MCF 10A (cell line): ENCODE results near the gene CD7. TPM values are rescaled to one million over a fixed set of nuclear protein-coding genes. Genes with fewer than 3 reads are reported as not detected.

ENCODE experiments used
- BruUV-seq: library from RNA; stranded (reverse); fragments of 400-500 nt; replicated peaks from 2 replicates; lab custom pipeline; 2021; lab: Mats Ljungman, UMichigan
- CTCF ChIA-PET: fragments of 300-600 bp; sonication (Branson Sonifier 250); formaldehyde crosslinking; extraction: SDS; loops from one replicate; lab custom pipeline; 2021; ENCODE audit warnings: antibody characterized with exemption, inconsistent platforms; lab: Yijun Ruan, JAX
- POLR2A ChIA-PET: fragments of 300-600, 350-650 bp; sonication (Branson Sonifier 250); formaldehyde crosslinking; extraction: SDS; loops from one replicate; lab custom pipeline; 2020; ENCODE audit warnings: antibody characterized with exemption, inconsistent platforms; lab: Yijun Ruan, JAX
- DNase-seq: peaks from one replicate; pipeline ENCODE4 v3.0.0-alpha.2; 2018; ENCODE audit not compliant: unreplicated experiment
- H3K27ac Mint-ChIP-seq: one replicate; pipeline ENCODE4 v1.8.0; 2022; ENCODE audit warnings: mild to moderate bottlenecking, low read depth, mixed read lengths; ENCODE audit not compliant: unreplicated experiment
- H3K27me3 Mint-ChIP-seq: one replicate; pipeline ENCODE4 v1.8.0; 2022; ENCODE audit warnings: mixed read lengths; ENCODE audit not compliant: insufficient read depth, unreplicated experiment
- H3K36me3 Mint-ChIP-seq: one replicate; pipeline ENCODE4 v1.8.0; 2022; ENCODE audit warnings: mild to moderate bottlenecking, moderate library complexity, mixed read lengths; ENCODE audit not compliant: insufficient read depth, unreplicated experiment
- H3K4me1 Mint-ChIP-seq: one replicate; pipeline ENCODE4 v1.8.0; 2022; ENCODE audit warnings: mixed read lengths; ENCODE audit not compliant: insufficient read depth, unreplicated experiment
- H3K4me3 Mint-ChIP-seq: one replicate; pipeline ENCODE4 v1.8.0; 2022; ENCODE audit warnings: mild to moderate bottlenecking, moderate library complexity, mixed read lengths; ENCODE audit not compliant: unreplicated experiment
- H3K9me3 Mint-ChIP-seq: one replicate; pipeline ENCODE4 v1.8.0; 2022; ENCODE audit warnings: mixed read lengths; ENCODE audit not compliant: unreplicated experiment
- CTCF ChIP-seq: fragments of 200-600 bp; IDR thresholded peaks from one replicate; pipeline ENCODE4 v1.8.0; 2022; ENCODE audit warnings: antibody characterized with exemption, mild to moderate bottlenecking; ENCODE audit not compliant: unreplicated experiment
- intact Hi-C: fragments of 100-400 bp; cut with micrococcal nuclease; formaldehyde crosslinking; loops from 2 replicates; pipeline ENCODE4 v1.14.1; 2022
- total RNA-seq: library from RNA; stranded (reverse); gene quantifications from 2 replicates; pipeline ENCODE4 v1.2.3, GENCODE V29; 2022

The CD7 gene
- total RNA-seq, 1 experiment from 2014 or later, result 0.63 TPM

- peaks cover 13% of the 10 kb centered on the region for H3K4me1 Mint-ChIP-seq
- no peak overlapping the region for H3K27ac Mint-ChIP-seq
- H3K4me3 Mint-ChIP-seq, result no peak overlapping the region
- peaks cover 11% of the 10 kb centered on the region for H3K27me3 Mint-ChIP-seq
- no TSS peak for BruUV-seq
- TF ChIP-seq CTCF, result no peak
- no peaks in the 10 kb centered on the region for H3K36me3 Mint-ChIP-seq
- no peaks in the 10 kb centered on the region for H3K9me3 Mint-ChIP-seq
- intact Hi-C loops, result no loop called here
- CTCF ChIA-PET, result interaction anchor here (0.6 to 1.6 kb wide), 2 partner anchors 11 to 26 kb away, joined by 4 to 14 read pairs; no protein-coding TSS in a partner anchor
- no peak for DNase-seq
- POLR2A ChIA-PET, result interaction anchor here (0.6 to 3.6 kb wide), 7 partner anchors 7 to 403 kb away, joined by 3 to 17 read pairs (median 3); partner anchors contain the start of gene CD7
Observed at GRCh38 chr17:82309656-82310570, 7.5 kb downstream of the CD7 start.

DNA sequence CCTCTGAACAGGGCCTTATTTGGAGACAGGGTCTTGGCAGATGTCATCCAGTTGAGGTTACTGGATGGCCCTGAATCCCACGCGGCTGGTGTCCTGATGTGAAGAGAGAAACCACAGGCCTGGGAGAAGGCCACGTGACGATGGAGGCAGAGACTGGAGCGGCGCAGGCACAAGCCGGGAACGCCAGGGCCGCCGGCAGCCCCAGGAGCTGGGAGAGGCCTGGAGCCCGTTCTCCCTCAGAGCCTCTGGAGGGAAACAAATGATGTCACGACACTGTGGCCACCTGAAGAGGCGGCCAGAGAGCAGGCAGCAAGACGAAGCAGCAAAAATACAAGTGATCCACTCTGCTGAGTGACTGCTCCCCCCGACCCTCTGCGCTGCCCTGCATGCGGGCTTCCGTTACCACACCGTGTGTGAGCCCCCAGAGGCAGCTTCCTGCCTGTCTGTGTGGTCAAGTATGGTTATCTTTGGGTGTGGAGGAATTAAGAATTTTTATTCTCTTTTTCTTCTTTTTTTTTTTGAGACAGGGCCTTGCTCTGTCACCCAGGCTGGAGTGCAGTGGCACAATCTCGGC, 11.6 kb downstream of the CD7 start:
- ChIA-PET POLR2A (no interaction called here), CTCF (interaction anchor here (0.9 to 1.3 kb wide), 3 partner anchors 9 to 27 kb away, joined by 3 to 5 read pairs (median 3); no protein-coding TSS in a partner anchor)
- peaks cover 15% of the 10 kb centered on the region for H3K4me1 Mint-ChIP-seq
- H3K27ac Mint-ChIP-seq, result no peak overlapping the region
- no TSS peak for BruUV-seq
- intact Hi-C loops, result no loop called here
- peaks cover 11% of the 10 kb centered on the region for H3K27me3 Mint-ChIP-seq
- H3K4me3 Mint-ChIP-seq, result no peak overlapping the region
- no peak for TF ChIP-seq CTCF
- DNase-seq, result no peak
- no peaks in the 10 kb centered on the region for H3K36me3 Mint-ChIP-seq
- H3K9me3 Mint-ChIP-seq, result no peaks in the 10 kb centered on the region

- Mint-ChIP-seq H3K4me3 (no peak overlapping the region), H3K36me3 (no peaks in the 10 kb centered on the region), H3K27me3 (peaks cover 6% of the 10 kb centered on the region), H3K9me3 (no peaks in the 10 kb centered on the region), H3K4me1 (peaks cover 19% of the 10 kb centered on the region), H3K27ac (no peak overlapping the region)
- BruUV-seq, result no TSS peak
- no peak for DNase-seq
- no peak for TF ChIP-seq CTCF
- ChIA-PET POLR2A (interaction anchor here (1.0 kb wide), 1 partner anchor 12 kb away, joined by 4 read pairs; the partner anchor contains the start of gene CD7), CTCF (interaction anchor here (0.9 to 1.3 kb wide), 3 partner anchors 8 to 28 kb away, joined by 3 to 5 read pairs (median 3); no protein-coding TSS in a partner anchor)
- intact Hi-C loops, result no loop called here
Observed at GRCh38 chr17:82304826-82305726, 12.3 kb downstream of the CD7 start.
